ENCODE data around the gene AGBL5. TPM values are rescaled to one million over a fixed set of nuclear protein-coding genes. Genes with fewer than 3 reads are reported as not detected.

Gene AGBL5
- total and polyA plus RNA-seq, 2 of the 13 experiments (the other 11 are each of a cell fraction or from before 2014, with no cell fraction given), result 55.9 to 73.3 TPM

DNA sequence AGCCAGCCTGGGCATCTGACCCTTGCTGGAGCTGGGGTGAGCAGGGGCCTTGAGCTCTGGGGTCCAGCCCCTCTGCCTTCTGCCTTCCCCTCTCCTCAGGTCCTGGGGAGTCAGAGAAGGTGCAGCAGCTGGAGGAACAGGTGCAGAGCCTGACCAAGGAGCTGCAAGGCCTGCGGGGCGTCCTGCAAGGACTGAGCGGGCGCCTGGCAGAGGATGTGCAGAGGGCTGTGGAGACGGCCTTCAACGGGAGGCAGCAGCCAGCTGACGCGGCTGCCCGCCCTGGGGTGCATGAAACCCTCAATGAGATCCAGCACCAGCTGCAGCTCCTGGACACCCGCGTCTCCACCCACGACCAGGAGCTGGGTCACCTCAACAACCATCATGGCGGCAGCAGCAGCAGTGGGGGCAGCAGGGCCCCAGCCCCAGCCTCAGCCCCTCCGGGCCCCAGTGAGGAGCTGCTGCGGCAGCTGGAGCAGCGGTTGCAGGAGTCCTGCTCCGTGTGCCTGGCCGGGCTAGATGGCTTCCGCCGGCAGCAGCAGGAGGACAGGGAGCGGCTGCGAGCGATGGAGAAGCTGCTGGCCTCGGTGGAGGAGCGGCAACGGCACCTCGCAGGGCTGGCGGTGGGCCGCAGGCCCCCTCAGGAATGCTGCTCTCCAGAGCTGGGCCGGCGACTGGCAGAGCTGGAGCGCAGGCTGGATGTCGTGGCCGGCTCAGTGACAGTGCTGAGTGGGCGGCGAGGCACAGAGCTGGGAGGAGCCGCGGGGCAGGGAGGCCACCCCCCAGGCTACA lies 30.7 kb downstream of the AGBL5 start (continued):
- TF ChIP-seq ADNP (CRISPR knock-in tag; IDR thresholded peaks at IDR 0.05) (no peak), JUND (CRISPR knock-in tag; IDR thresholded peaks at IDR 0.05) (no peak), ZNF782 (CRISPR knock-in tag; IDR thresholded peaks at IDR 0.05; ENCODE audit: borderline replicate concordance) (no peak), EED (CRISPR knock-in tag; IDR thresholded peaks at IDR 0.05) (no peak)

- no peak for DNase-seq (ENCODE audit: low spot score)
- ChIA-PET CTCF (ENCODE audit: low intra/inter-chr PET ratio, low total read pairs) (no interaction called here), POLR2A (interaction anchor here (0.8 to 9.2 kb wide), 8 partner anchors 10 to 41 kb away, joined by 3 to 106 read pairs (median 16); partner anchors contain the start of genes ABHD1, AGBL5 and OST4)
- H3K4me1 ChIP-seq (ENCODE audit: insufficient read depth, low read length), result peaks cover 76% of the 10 kb centered on the region
- H2AFZ ChIP-seq (ENCODE audit: low read length), result no peak overlapping the region
- no peak overlapping the region for H3K4me3 ChIP-seq (replicated peaks in 1 of 3; ENCODE audit: insufficient read depth in 1 of 3, low read depth in 2 of 3, low read length in 3 of 3)
- ATAC-seq, result no peak
- TF ChIP-seq AGO2 (optimal IDR thresholded peaks at IDR 0.05; ENCODE audit: low read depth, low read length) (peak; percentile 43), ZFP41 (CRISPR knock-in tag; IDR thresholded peaks at IDR 0.05; ENCODE audit: borderline replicate concordance) (no peak)
- 97% methylated on average over 18 of the region's 27 CpGs for WGBS (ENCODE audit: low lambda C conversion rate)
- no peaks in the 10 kb centered on the region for H3K9me3 ChIP-seq (ENCODE audit: low read length)
- H3K27ac ChIP-seq (ENCODE audit: extremely low read length, insufficient read depth, low read length), result no peak overlapping the region
- no TSS peak for BruUV-seq (replicated peaks)
- FAIRE-seq, result no peak
- H3K79me2 ChIP-seq (ENCODE audit: insufficient read depth, low read length), result peaks cover 12% of the 10 kb centered on the region
- H3K4me2 ChIP-seq (ENCODE audit: low read depth, low read length), result no peak overlapping the region
- H3K27me3 ChIP-seq (ENCODE audit: control insufficient read depth in 1 of 2, insufficient read depth in 2 of 2, low read length in 2 of 2), result no peaks in the 10 kb centered on the region
- intact Hi-C loops (cut with micrococcal nuclease; ENCODE audit: unreplicated experiment), result loop anchor here (10.0 kb wide), 1 partner anchor 48 kb away; the partner anchor contains the start of gene TMEM214
- H3K36me3 ChIP-seq (replicated peaks in 1 of 2; ENCODE audit: control insufficient read depth in 1 of 2, insufficient read depth in 2 of 2, low read length in 2 of 2), result no peaks in the 10 kb centered on the region
- in situ Hi-C loops (cut with HindIII; ENCODE audit: extremely low pct_ligation_motif_present, low pct_unique_long_range_greater_than_20kb), result no loop called here
- no peak overlapping the region for H3K9ac ChIP-seq (ENCODE audit: insufficient read depth, low read depth, low read length)
- H4K20me1 ChIP-seq (ENCODE audit: insufficient read depth, low read length), result no peaks in the 10 kb centered on the region
These were observed 31.4 kb downstream of the AGBL5 start for GRCh38 chr2:27082773-27083409.

All from HepG2 (cell line).